IPS DF 6.9 (cell line): Measurements from ENCODE around the gene MAGEA2B.
"Not testable (repeated sequence)": the region's sequence is repeated elsewhere in the genome, so short reads cannot be mapped to it uniquely, and the experiment has no call there.

Experiments
- DNase-seq: peaks from one replicate; pipeline ENCODE4 v3.0.0-alpha.2; 2013; ENCODE audit warnings: low read depth, low spot score
- H3K27ac ChIP-seq: one replicate; pipeline ENCODE4 v1.5.1; 2013; ENCODE audit warnings: low read length, control low read depth
- H3K27me3 ChIP-seq: 2 replicates; pipeline ENCODE4 v1.6.1; 2013; ENCODE audit warnings: mild to moderate bottlenecking, low read length; ENCODE audit not compliant: control insufficient read depth, insufficient read depth
- H3K36me3 ChIP-seq: 2 replicates; pipeline ENCODE4 v1.6.1; 2013; ENCODE audit warnings: low read length; ENCODE audit not compliant: control insufficient read depth, insufficient read depth
- H3K4me1 ChIP-seq: 2 replicates; pipeline ENCODE4 v1.6.1; 2013; ENCODE audit warnings: low read length; ENCODE audit not compliant: control insufficient read depth, insufficient read depth
- H3K4me3 ChIP-seq: 2 replicates; pipeline ENCODE4 v1.5.1; 2013; ENCODE audit warnings: mild to moderate bottlenecking, low read length
- H3K9me3 ChIP-seq: 2 replicates; pipeline ENCODE4 v1.6.1; 2013; ENCODE audit warnings: low read length, inconsistent platforms; ENCODE audit not compliant: control insufficient read depth, insufficient read depth
- WGBS: extraction: QIAGEN DNeasy Blood & Tissue Kit; methylation state at CpG from one replicate; pipeline ENCODE4 v1.1.7; 2013; ENCODE audit warnings: mixed read lengths, missing lambda C conversion rate; ENCODE audit not compliant: insufficient read length, insufficient coverage; 5-methylcytosine and 5-hydroxymethylcytosine counted together

MAGEA2B gene

DNA sequence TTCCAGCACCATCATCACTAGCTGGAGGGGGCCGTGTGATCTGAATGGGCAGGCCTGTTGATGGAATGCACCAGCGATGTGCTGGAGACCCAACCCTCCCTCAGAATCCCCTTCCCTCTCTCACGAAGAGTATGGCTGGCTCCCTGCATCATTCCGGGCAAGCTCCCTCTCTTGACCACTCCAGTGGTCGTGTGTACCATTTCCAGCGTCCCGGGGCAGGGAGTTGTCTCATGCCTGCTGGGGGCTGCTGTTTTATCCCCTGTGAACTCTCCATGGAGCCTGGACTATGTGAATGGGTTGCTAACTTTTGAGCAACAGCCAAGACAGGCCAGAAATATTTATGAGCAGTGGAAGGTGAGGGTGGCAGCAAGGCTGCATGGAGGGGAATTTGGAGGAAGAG is 11.0 kb downstream of the MAGEA2B start:
- WGBS = no CpG with 5 or more reads among the region's 7 CpGs
- no peak for DNase-seq
- Histone ChIP-seq H3K9me3 (no peaks in the 10 kb centered on the region), H3K27ac (no peak overlapping the region), H3K36me3 (no peaks in the 10 kb centered on the region), H3K4me3 (no peak overlapping the region), H3K27me3 (no peaks in the 10 kb centered on the region), H3K4me1 (no peaks in the 10 kb centered on the region)

DNA sequence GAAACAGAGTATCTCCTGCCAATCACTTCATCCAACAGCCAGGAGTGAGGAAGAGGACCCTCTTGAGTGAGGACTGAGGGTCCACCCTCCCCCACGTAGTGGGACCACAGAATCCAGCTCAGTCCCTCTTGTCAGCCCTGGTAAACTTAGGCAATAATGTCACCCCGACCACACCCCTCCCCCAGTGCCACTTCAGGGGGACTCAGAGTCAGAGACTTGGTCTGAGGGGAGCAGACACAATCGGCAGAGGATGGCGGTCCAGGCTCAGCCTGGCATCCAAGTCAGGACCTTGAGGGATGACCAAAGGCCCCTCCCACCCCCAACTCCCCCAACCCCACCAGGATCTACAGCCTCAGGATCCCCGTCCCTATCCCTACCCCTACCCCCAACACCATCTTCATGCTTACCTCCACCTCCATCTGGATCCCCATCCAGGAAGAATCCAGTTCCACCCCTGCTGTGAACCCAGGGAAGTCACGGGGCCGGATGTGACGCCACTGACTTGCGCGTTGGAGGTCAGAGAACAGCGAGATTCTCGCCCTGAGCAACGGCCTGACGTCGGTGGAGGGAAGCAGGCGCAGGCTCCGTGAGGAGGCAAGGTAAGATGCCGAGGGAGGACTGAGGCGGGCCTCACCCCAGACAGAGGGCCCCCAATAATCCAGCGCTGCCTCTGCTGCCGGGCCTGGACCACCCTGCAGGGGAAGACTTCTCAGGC is 19.0 kb downstream of the MAGEA2B start, which contains the start of the genes CSAG1 and MAGEA12:
Gene CSAG1, minus strand, starts transcription at position 461 of the 715 bp plus-strand sequence. CDS start 1,261 bp downstream, outside the sequence.
Gene MAGEA12, plus strand, starts transcription at position 497 of the 715 bp plus-strand sequence. CDS start 2,405 bp downstream, outside the sequence.
- WGBS = no CpG with 5 or more reads among the region's 21 CpGs
- no peak within 1 kb of the TSS for H3K4me3 ChIP-seq
- H3K27me3 ChIP-seq = no peaks in the 10 kb centered on the region
- no peak within 1 kb of the TSS for H3K27ac ChIP-seq
- DNase-seq = no peak
- no peaks in the 10 kb centered on the region for H3K36me3 ChIP-seq
- H3K9me3 ChIP-seq = no peaks in the 10 kb centered on the region
- no peaks in the 10 kb centered on the region for H3K4me1 ChIP-seq

DNA sequence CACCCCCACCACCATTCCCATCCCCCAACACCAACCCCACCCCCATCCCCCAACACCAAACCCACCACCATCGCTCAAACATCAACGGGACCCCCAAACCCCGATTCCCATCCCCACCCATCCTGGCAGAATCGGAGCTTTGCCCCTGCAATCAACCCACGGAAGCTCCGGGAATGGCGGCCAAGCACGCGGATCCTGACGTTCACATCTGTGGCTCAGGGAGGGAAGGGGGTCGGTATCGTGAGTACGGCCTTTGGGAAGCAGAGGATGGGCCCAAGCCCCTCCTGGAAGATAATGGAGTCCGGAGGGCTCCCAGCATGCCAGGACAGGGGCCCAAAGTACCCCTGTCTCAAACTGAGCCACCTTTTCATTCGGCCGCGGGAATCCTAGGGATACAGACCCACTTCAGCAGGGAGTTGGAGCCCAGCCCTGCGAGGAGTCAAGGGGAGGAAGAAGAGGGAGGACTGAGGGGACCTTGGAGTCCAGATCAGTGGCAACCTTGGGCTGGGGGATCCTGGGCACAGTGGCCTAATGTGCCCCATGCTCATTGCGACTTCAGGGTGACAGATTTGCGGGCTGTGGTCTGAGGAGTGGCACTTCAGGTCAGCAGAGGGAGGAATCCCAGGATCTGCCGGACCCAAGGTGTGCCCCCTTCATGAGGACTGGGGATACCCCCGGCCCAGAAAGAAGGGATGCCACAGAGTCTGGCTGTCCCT is 19.9 kb downstream of the MAGEA2B start:
- H3K9me3 ChIP-seq, DNase-seq, H3K27ac ChIP-seq, H3K36me3 ChIP-seq, H3K4me1 ChIP-seq, H3K4me3 ChIP-seq, H3K27me3 ChIP-seq: not testable (repeated sequence)
- WGBS = no CpG with 5 or more reads among the region's 22 CpGs

DNA sequence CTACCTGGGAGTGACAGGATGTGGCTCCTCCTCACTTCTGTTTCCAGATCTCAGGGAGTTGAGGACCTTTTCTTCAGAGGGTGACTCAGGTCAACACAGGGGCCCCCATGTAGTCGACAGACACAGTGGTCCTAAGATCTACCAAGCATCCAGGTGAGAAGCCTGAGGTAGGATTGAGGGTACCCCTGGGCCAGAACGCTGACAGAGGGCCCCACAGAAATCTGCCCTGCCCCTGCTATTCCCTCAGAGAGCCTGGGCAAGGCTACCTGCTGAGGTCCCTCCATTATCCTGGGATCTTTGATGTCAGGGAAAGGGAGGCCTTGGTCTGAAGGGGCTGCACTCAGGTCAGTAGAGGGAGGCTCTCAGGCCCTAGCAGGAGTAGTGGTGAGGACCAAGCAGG is 20.7 kb downstream of the MAGEA2B start:
- Histone ChIP-seq H3K9me3 (no peaks in the 10 kb centered on the region), H3K27me3 (no peaks in the 10 kb centered on the region), H3K4me1 (no peaks in the 10 kb centered on the region), H3K27ac (no peak overlapping the region), H3K36me3 (no peaks in the 10 kb centered on the region), H3K4me3 (no peak overlapping the region)
- no peak for DNase-seq
- WGBS = no CpG with 5 or more reads among the region's 2 CpGs

DNA sequence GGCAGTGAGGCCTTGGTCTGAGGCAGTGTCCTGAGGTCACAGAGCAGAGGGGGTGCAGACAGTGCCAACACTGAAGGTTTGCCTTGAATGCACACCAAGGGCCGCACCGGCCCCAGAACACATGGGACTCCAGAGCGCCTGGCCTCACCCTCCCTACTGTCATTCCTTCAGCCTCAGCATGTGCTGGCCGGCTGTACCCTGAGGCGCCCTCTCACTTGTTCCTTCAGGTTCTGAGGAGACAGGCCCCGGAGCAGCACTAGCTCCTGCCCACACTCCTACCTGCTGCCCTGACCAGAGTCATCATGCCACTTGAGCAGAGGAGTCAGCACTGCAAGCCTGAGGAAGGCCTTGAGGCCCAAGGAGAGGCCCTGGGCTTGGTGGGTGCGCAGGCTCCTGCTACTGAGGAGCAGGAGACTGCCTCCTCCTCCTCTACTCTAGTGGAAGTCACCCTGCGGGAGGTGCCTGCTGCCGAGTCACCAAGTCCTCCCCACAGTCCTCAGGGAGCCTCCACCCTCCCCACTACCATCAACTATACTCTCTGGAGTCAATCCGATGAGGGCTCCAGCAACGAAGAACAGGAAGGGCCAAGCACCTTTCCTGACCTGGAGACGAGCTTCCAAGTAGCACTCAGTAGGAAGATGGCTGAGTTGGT is 21.6 kb downstream of the MAGEA2B start:
- Histone ChIP-seq H3K27me3 (no peaks in the 10 kb centered on the region), H3K4me1 (no peaks in the 10 kb centered on the region), H3K36me3 (no peaks in the 10 kb centered on the region), H3K27ac (no peak overlapping the region), H3K4me3 (no peak overlapping the region), H3K9me3 (no peaks in the 10 kb centered on the region)
- DNase-seq = no peak
- WGBS = no CpG with 5 or more reads among the region's 12 CpGs

DNA sequence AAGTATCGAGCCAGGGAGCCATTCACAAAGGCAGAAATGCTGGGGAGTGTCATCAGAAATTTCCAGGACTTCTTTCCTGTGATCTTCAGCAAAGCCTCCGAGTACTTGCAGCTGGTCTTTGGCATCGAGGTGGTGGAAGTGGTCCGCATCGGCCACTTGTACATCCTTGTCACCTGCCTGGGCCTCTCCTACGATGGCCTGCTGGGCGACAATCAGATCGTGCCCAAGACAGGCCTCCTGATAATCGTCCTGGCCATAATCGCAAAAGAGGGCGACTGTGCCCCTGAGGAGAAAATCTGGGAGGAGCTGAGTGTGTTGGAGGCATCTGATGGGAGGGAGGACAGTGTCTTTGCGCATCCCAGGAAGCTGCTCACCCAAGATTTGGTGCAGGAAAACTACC is 22.1 kb downstream of the MAGEA2B start:
- not testable (repeated sequence) for H3K36me3 ChIP-seq, H3K27ac ChIP-seq, H3K9me3 ChIP-seq, H3K27me3 ChIP-seq, H3K4me3 ChIP-seq, H3K4me1 ChIP-seq, DNase-seq
- WGBS = no CpG with 5 or more reads among the region's 12 CpGs

DNA sequence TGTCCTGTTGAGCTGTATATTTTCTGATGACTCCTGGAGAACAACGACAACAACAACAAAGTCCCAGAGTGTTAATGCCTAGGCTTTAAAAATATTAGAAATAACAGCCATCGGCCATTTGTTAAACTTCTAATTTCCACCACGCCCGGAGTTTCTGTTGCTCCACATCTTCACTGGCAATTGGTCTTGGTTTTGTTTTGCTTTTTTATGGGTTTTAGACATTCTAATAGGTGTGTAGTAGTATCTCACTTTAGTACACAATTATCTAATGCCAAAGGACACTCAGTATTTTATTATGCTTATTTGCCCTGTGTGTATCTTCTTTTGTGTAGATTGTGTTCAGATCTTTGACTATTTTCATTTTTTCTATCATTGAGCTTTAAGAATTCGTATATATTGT is 24.1 kb downstream of the MAGEA2B start:
- no peaks in the 10 kb centered on the region for H3K36me3 ChIP-seq
- H3K4me1 ChIP-seq = no peaks in the 10 kb centered on the region
- no peak for DNase-seq
- H3K9me3 ChIP-seq = no peaks in the 10 kb centered on the region
- H3K27ac ChIP-seq = no peak overlapping the region
- no CpG with 5 or more reads among the region's 5 CpGs for WGBS
- H3K4me3 ChIP-seq = no peak overlapping the region
- no peaks in the 10 kb centered on the region for H3K27me3 ChIP-seq

DNA sequence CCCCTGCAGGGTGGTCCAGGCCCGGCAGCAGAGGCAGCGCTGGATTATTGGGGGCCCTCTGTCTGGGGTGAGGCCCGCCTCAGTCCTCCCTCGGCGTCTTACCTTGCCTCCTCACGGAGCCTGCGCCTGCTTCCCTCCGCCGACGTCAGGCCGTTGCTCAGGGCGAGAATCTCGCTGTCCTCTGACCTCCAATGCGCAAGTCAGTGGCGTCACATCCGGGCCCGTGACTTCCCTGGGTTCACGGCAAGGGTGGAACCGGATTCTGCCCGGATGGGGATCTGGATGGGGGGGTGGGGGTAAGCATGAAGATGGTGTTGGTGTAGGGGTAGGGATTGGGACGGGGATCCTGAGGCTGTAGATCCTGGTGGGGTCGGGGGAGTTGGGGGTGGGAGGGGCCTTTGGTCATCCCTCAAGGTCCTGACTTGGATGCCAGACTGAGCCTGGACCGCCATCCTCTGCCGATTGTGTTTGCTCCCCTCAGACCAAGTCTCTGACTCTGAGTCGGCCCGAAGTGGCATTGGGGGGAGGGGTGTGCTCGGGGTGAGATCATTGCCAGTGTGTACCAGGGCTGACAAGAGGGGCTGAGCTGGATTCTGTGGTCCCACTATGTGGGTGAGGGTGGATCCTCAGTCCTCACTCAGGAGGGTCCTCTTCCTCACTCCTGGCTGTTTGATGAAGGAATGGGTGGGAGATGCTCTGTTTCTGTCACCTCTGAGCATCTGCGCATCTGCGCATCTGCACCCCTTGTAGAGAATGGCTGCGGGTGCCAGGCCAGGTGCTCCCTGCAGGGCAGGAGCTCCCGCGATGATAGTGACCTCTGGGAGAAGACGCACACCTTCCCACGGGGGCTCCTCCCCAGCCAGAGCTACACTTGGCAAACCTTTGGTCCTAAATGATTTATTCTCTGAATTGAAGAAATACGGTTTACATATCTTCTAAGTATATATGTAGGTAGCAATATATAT is 39.5 kb downstream of the MAGEA2B start, which contains the start of gene MAGEA2:
Gene MAGEA2, minus strand, starts transcription at position 157 of the 965 bp plus-strand sequence. CDS start 2,479 bp downstream, outside the sequence.
- WGBS = no CpG with 5 or more reads among the region's 35 CpGs
- not testable (repeated sequence) for DNase-seq, H3K4me1 ChIP-seq, H3K9me3 ChIP-seq, H3K36me3 ChIP-seq, H3K27ac ChIP-seq, H3K27me3 ChIP-seq, H3K4me3 ChIP-seq

DNA sequence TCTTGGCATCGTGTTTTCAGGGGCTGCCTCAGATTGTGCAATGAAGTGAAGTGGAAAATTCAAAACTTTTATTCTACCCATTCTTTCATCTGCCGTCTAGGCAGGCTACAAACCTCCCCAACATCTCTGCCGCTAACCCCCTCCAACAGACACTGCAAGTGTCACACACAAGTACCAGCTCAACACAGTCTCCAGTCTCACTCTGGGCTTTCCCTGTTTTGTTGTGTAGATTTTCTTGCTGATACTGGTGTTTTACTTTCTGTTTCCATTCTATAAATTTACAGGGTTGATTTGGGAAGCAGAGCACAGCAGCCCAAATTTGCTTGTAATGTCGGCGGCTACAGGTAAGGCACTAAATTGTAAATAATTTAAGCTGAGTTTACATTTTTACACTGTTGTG is 40.4 kb downstream of the MAGEA2B start:
- H3K4me3 ChIP-seq, H3K36me3 ChIP-seq, H3K27me3 ChIP-seq, DNase-seq, H3K9me3 ChIP-seq, H3K27ac ChIP-seq, H3K4me1 ChIP-seq: not testable (repeated sequence)
- WGBS = no CpG with 5 or more reads among the region's 5 CpGs

DNA sequence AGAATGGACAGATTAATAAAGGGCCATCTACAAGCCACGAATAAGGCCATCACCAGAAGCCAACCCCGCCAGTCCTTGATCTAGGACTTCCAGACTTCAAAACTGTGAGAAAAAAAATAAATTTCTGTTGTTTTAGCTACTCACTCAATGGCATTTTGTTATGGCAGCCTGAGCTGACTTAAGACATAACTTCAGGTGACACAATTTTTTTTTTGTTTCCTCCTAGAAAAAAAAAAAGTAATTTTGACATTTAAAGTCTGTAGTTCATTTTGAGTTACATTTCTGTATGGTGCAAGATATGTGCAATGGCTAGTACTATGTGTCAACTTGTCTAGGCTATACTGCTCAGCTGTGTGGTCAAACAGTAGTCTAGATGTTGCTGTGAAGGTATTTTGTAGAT is 44.5 kb downstream of the MAGEA2B start, which contains the start of gene CSAG3:
Gene CSAG3, plus strand, starts transcription at position 301 of the 400 bp plus-strand sequence.
- H3K27me3 ChIP-seq, H3K27ac ChIP-seq, H3K4me1 ChIP-seq, H3K4me3 ChIP-seq, H3K9me3 ChIP-seq, DNase-seq, H3K36me3 ChIP-seq: not testable (repeated sequence)
- WGBS = no CpG with 5 or more reads among the region's 2 CpGs
